ENCODE results near the gene UBE2L6.

The UBE2L6 gene

DNA sequence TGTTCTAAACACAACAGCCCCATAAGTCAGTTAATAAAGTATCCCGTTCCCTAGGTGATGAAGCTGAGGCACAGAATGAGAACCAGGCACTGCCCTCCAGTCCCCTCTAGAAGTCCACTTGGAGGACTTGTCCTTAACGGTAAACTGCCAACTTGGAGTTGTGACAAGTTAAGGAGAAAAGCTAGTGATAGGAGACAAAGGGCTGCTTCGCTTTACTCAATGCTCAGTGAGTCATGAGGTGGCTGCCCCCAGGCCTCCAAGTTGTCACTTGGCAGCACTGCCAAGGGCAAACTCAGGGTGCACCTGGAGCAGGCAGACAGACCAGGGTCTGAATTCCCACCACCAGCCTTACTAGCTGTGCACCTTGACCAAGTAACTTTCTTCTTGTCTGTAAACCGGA is 65.5 kb downstream of the UBE2L6 start:
- no peak for FAIRE-seq
- no peak for DNase-seq (ENCODE audit: low spot score)

Data from urothelium cell line (cell line).